K562 (cell line): ENCODE results near the gene PBX1. TPM values are rescaled to one million over a fixed set of nuclear protein-coding genes. Genes with fewer than 3 reads are reported as not detected.

Experiments used
- ATAC-seq: fragments of 200-7000 bp; cut with Tn5 transposase; 3 replicates; pipeline ENCODE4 v1.9.1; 2020; ENCODE audit warnings: moderate library complexity
- BruUV-seq: library from RNA; stranded (reverse); fragments of 400-500 nt; replicated peaks from 2 replicates; lab custom pipeline; 2021; lab: Mats Ljungman, UMichigan
- CTCF ChIA-PET: fragments of 300-600 bp; formaldehyde crosslinking; extraction: SDS; loops from one replicate; lab custom pipeline; 2021; ENCODE audit warnings: low intra/inter-chr PET ratio; lab: Yijun Ruan, JAX
- POLR2A ChIA-PET: fragments of 300-600, 350-650 bp; sonication (Branson Sonifier 250); formaldehyde crosslinking; extraction: SDS; loops from one replicate; lab custom pipeline; 2021; ENCODE audit warnings: antibody characterized with exemption, inconsistent platforms; lab: Yijun Ruan, JAX
- DNase-seq, 4 experiments: peaks; one replicate each; pipeline versions ENCODE4 v3.0.0 to v3.0.0-alpha.2; 2011 to 2018; ENCODE audit warnings: low spot score in 3 of 4, mixed read lengths in 3 of 4; ENCODE audit errors: extremely low read depth in 1 of 4
- FAIRE-seq: peaks from 2 replicates; lab custom pipeline; 2011; peaks lifted over from hg19 to GRCh38; lab: Jason Lieb, UNC
- H2AFZ ChIP-seq: 2 replicates; pipeline ENCODE4 v1.6.0; 2011; ENCODE audit warnings: low read depth, low read length, control low read depth, inconsistent platforms
- H3K27ac ChIP-seq: fragments of 200-600 bp; 3 replicates; pipeline ENCODE4 v1.8.0; 2011; ENCODE audit warnings: low read depth, mild to moderate bottlenecking, control low read depth, inconsistent platforms, low read length, moderate library complexity, mixed read lengths; ENCODE audit errors: extremely low read depth
- H3K27me3 ChIP-seq, 2 experiments: fragments of 300-600 bp in 1 of 2; 2 replicates in 1 of 2; 3 replicates in 1 of 2; pipeline versions ENCODE4 v1.6.0 to v1.8.0; 2011; ENCODE audit warnings: inconsistent platforms in 2 of 2, low read length in 2 of 2, mild to moderate bottlenecking in 1 of 2, mixed read lengths in 1 of 2, moderate library complexity in 1 of 2; ENCODE audit not compliant: control insufficient read depth in 2 of 2, insufficient read depth in 2 of 2
- H3K36me3 ChIP-seq: fragments of 300-600 bp; 3 replicates; pipeline ENCODE4 v1.8.0; 2011; ENCODE audit warnings: mild to moderate bottlenecking, low read length, inconsistent platforms; ENCODE audit not compliant: control insufficient read depth, insufficient read depth
- H3K4me1 ChIP-seq, 2 experiments: fragments of 200-600 bp in 1 of 2; replicated peaks in 1 of 2; 2 replicates in 1 of 2; 3 replicates in 1 of 2; pipeline versions ENCODE4 v1.5.1 to v1.8.0; 2011; ENCODE audit warnings: inconsistent platforms in 2 of 2, low read length in 2 of 2, mild to moderate bottlenecking in 1 of 2, mixed read lengths in 1 of 2, moderate library complexity in 1 of 2; ENCODE audit not compliant: control insufficient read depth in 2 of 2, insufficient read depth in 2 of 2
- H3K4me2 ChIP-seq: 2 replicates; pipeline ENCODE4 v1.6.1; 2011; ENCODE audit warnings: low read length, control low read depth, inconsistent platforms, mixed read lengths; ENCODE audit not compliant: insufficient read depth
- H3K4me3 ChIP-seq: fragments of 200-600 bp; sonication (generic), shearing (Covaris generic); 2 replicates; pipeline ENCODE4 v1.5.1; 2016; ENCODE audit warnings: control low read depth, inconsistent platforms
- H3K79me2 ChIP-seq: fragments of 200-600 bp; 3 replicates; pipeline ENCODE4 v1.8.0; 2011; ENCODE audit warnings: low read length, inconsistent platforms; ENCODE audit not compliant: control insufficient read depth, insufficient read depth
- H3K9ac ChIP-seq, 2 experiments: 2 replicates each; pipeline versions ENCODE4 v1.6.0 to v1.6.1; 2011; ENCODE audit warnings: low read depth in 2 of 2, low read length in 2 of 2, control low read depth in 1 of 2, inconsistent platforms in 1 of 2, mild to moderate bottlenecking in 1 of 2, mixed read lengths in 1 of 2; ENCODE audit not compliant: insufficient read depth in 1 of 2
- H3K9me1 ChIP-seq: one replicate; pipeline ENCODE4 v1.6.0; 2011; ENCODE audit warnings: inconsistent platforms, mild to moderate bottlenecking, low read length, moderate library complexity; ENCODE audit not compliant: control insufficient read depth, insufficient read depth
- H3K9me3 ChIP-seq: replicated peaks from 2 replicates; pipeline ENCODE4 v1.5.1; 2011; ENCODE audit warnings: low read depth, low read length, inconsistent platforms; ENCODE audit not compliant: control insufficient read depth, insufficient read depth
- H4K20me1 ChIP-seq: replicated peaks from 2 replicates; pipeline ENCODE4 v1.6.1; 2011; ENCODE audit warnings: low read length, inconsistent platforms, mixed read lengths; ENCODE audit not compliant: control insufficient read depth, insufficient read depth
- PCBP2 ChIP-seq: fragments of 200-400 bp; formaldehyde crosslinking; IDR thresholded peaks from 2 replicates; pipeline ENCODE4 v1.6.1; 2018; ENCODE audit warnings: low read length, low read depth, mild to moderate bottlenecking, moderate library complexity; ENCODE audit not compliant: poor library complexity, severe bottlenecking
- ZNF511 ChIP-seq: sonication (generic); formaldehyde crosslinking; IDR thresholded peaks from 2 replicates; pipeline ENCODE4 v1.8.0; 2022; ENCODE audit warnings: mild to moderate bottlenecking, missing genetic modification reagents
- WGBS: fragments of 100-300 bp; shearing (Covaris generic); methylation state at CpG from one replicate; pipeline ENCODE4 v1.1.6; 2016; ENCODE audit warnings: low coverage, mixed read lengths; ENCODE audit not compliant: insufficient coverage; ENCODE audit errors: missing lambda C conversion rate; 5-methylcytosine and 5-hydroxymethylcytosine counted together
- in situ Hi-C: fragments of 300-500 bp; cut with MboI; formaldehyde crosslinking; loops from 4 replicates; pipeline ENCODE4 v1.15.0; 2018; ENCODE audit warnings: inconsistent platforms, mixed read lengths
- intact Hi-C: fragments of 100-400 bp; cut with micrococcal nuclease; formaldehyde crosslinking; loops from 2 replicates; pipeline ENCODE4 v1.14.2; 2022
- polyA plus RNA-seq, 8 experiments: library from polyadenylated mRNA; depleted of rRNA in 4 of 8; stranded (reverse) in 5 of 8; unstranded in 3 of 8; fragments of >200 nt; fragmentation: Nextera tagmentation in 2 of 8; fragmentation: Illumina TruSeq in 1 of 8; extraction: Ambion mirVana in 2 of 8; extraction: Trizol in 1 of 8; gene quantifications; 2 replicates each; pipeline versions ENCODE4 v1.2.1 to v1.2.3, GENCODE V29; 2011 to 2014; ENCODE audit warnings: inconsistent platforms in 1 of 8, missing spikeins in 1 of 8
- total RNA-seq, 7 experiments: library from RNA; depleted of rRNA in 6 of 7; stranded (reverse); fragments of >200 nt in 6 of 7; fragmentation: Illumina TruSeq in 2 of 7; extraction: Trizol in 2 of 7; gene quantifications; 2 replicates each; pipeline versions ENCODE4 v1.2.1 to v1.2.3, GENCODE V29; 2011 to 2021; ENCODE audit warnings: low replicate concordance in 1 of 7

Gene PBX1
- total and polyA plus RNA-seq, 9 of the 15 experiments (the other 6 are each of a cell fraction or from before 2014, with no cell fraction given): 0.03 to 0.62 (median 0.17) TPM

GRCh38 chr1:164576291-164577271, 17.6 kb downstream of the PBX1 start:
- Histone ChIP-seq H3K9me3 (no peaks in the 10 kb centered on the region), H3K9ac (no peak overlapping the region), H3K9me1 (no peaks in the 10 kb centered on the region), H3K27ac (no peak overlapping the region), H3K4me2 (no peak overlapping the region), H3K4me1 (peaks cover 0 to 5% of the 10 kb centered on the region in 2 experiments; a peak in 1 of 5 replicates), H4K20me1 (no peaks in the 10 kb centered on the region), H3K27me3 (peaks cover 11 to 15% of the 10 kb centered on the region in 2 experiments; a peak in 4 of 5 replicates), H3K79me2 (no peaks in the 10 kb centered on the region), H3K4me3 (no peak overlapping the region), H3K36me3 (no peaks in the 10 kb centered on the region), H2AFZ (no peak overlapping the region)
- in situ Hi-C loops (no loop called here), intact Hi-C loops (no loop called here)
- ATAC-seq (peak; percentile 46), DNase-seq (no peak), FAIRE-seq (no peak)
- BruUV-seq: no TSS peak
- TF ChIP-seq PCBP2 (no peak), ZNF511 (CRISPR knock-in tag) (0 out of 2 replicates have a peak, but pooled peaks have one; percentile 24)
- 8% methylated on average over 52 of the region's 66 CpGs for WGBS
- CTCF ChIA-PET: no interaction called here
- POLR2A ChIA-PET: interaction anchor here (0.6 to 0.7 kb wide), 2 partner anchors 556 to 1570 kb away, joined by 3 read pairs; no protein-coding TSS in a partner anchor
